IMR-90 (cell line): ENCODE measurements around the gene TGFBR2. TPM values are rescaled to one million over a fixed set of nuclear protein-coding genes. Genes with fewer than 3 reads are reported as not detected.

ENCODE experiments used
- ATAC-seq: fragments of 200-7000 bp; cut with Tn5 transposase; 2 replicates; pipeline ENCODE4 v1.9.1; 2020; ENCODE audit warnings: low read depth, mild to moderate bottlenecking, moderate library complexity
- BruUV-seq: library from RNA; stranded (reverse); fragments of 400-500 nt; replicated peaks from 2 replicates; lab custom pipeline; 2021; lab: Mats Ljungman, UMichigan
- CTCF ChIA-PET: fragments of 300-600 bp; formaldehyde crosslinking; extraction: SDS; loops from one replicate; lab custom pipeline; 2021; ENCODE audit warnings: antibody characterized with exemption; lab: Yijun Ruan, JAX
- POLR2A ChIA-PET: fragments of 300-600 bp; sonication (Branson Sonifier 250); formaldehyde crosslinking; loops from one replicate; lab custom pipeline; 2022; ENCODE audit warnings: antibody characterized with exemption; ENCODE audit not compliant: unreplicated experiment; lab: Charles Lee
- DNase-seq: peaks from one replicate; pipeline ENCODE4 v3.0.0; 2013
- H2AFZ ChIP-seq: replicated peaks from 2 replicates; pipeline ENCODE3; 2013; ENCODE audit warnings: low read length, mild to moderate bottlenecking; ENCODE audit not compliant: poor library complexity
- H2AK5ac ChIP-seq: 2 replicates; pipeline ENCODE4 v1.6.1; 2013; ENCODE audit warnings: low read depth, low read length, inconsistent platforms
- H2AK9ac ChIP-seq: replicated peaks from 2 replicates; pipeline ENCODE3; 2013; ENCODE audit warnings: mild to moderate bottlenecking, low read depth, low read length, moderate library complexity; ENCODE audit not compliant: poor library complexity
- H2BK120ac ChIP-seq: 2 replicates; pipeline ENCODE4 v1.6.1; 2013; ENCODE audit warnings: low read depth, low read length, inconsistent platforms
- H2BK15ac ChIP-seq: 3 replicates; pipeline ENCODE4 v1.6.1; 2013; ENCODE audit warnings: low read depth, low read length, inconsistent platforms
- H2BK20ac ChIP-seq: 2 replicates; pipeline ENCODE4 v1.6.1; 2013; ENCODE audit warnings: low read depth, mild to moderate bottlenecking, inconsistent platforms, low read length, moderate library complexity
- H2BK5ac ChIP-seq: 2 replicates; pipeline ENCODE4 v1.6.1; 2013; ENCODE audit warnings: mild to moderate bottlenecking, low read depth, low read length, inconsistent platforms; ENCODE audit not compliant: poor library complexity, severe bottlenecking
- H3K14ac ChIP-seq: replicated peaks from 2 replicates; pipeline ENCODE4 v1.6.1; 2013; ENCODE audit warnings: low read depth, low read length, inconsistent platforms
- H3K18ac ChIP-seq: 2 replicates; pipeline ENCODE4 v1.6.1; 2013; ENCODE audit warnings: low read depth, low read length, control low read depth
- H3K23ac ChIP-seq: 2 replicates; pipeline ENCODE4 v1.6.1; 2013; ENCODE audit warnings: low read depth, low read length, inconsistent platforms
- H3K27ac ChIP-seq: 2 replicates; pipeline ENCODE4 v1.5.1; 2013; ENCODE audit warnings: mild to moderate bottlenecking, control low read depth, low read length; ENCODE audit not compliant: insufficient read depth
- H3K27me3 ChIP-seq: 2 replicates; pipeline ENCODE4 v1.6.1; 2013; ENCODE audit warnings: low read length; ENCODE audit not compliant: control insufficient read depth, insufficient read depth
- H3K36me3 ChIP-seq: 2 replicates; pipeline ENCODE4 v1.6.1; 2013; ENCODE audit warnings: low read length, mixed read lengths; ENCODE audit not compliant: control insufficient read depth, insufficient read depth
- H3K4ac ChIP-seq: 2 replicates; pipeline ENCODE4 v1.6.1; 2013; ENCODE audit warnings: low read depth, low read length, inconsistent platforms
- H3K4me1 ChIP-seq: 2 replicates; pipeline ENCODE4 v1.6.1; 2013; ENCODE audit warnings: low read length, mixed read lengths; ENCODE audit not compliant: control insufficient read depth, insufficient read depth
- H3K4me2 ChIP-seq: 2 replicates; pipeline ENCODE4 v1.6.1; 2013; ENCODE audit warnings: low read depth, mild to moderate bottlenecking, control low read depth, low read length, moderate library complexity
- H3K4me3 ChIP-seq: 2 replicates; pipeline ENCODE4 v1.5.1; 2013; ENCODE audit warnings: low read depth, mild to moderate bottlenecking, control low read depth, low read length, moderate library complexity; ENCODE audit not compliant: insufficient read depth
- H3K56ac ChIP-seq: 2 replicates; pipeline ENCODE4 v1.6.1; 2013; ENCODE audit warnings: low read length, inconsistent platforms; ENCODE audit not compliant: insufficient read depth; ENCODE audit errors: extremely low read depth
- H3K79me1 ChIP-seq, 2 experiments: 2 replicates each; pipeline ENCODE4 v1.6.1; 2013; ENCODE audit warnings: low read length in 2 of 2, inconsistent platforms in 1 of 2, low read depth in 1 of 2
- H3K9ac ChIP-seq: 2 replicates; pipeline ENCODE4 v1.6.1; 2013; ENCODE audit warnings: low read depth, low read length, control low read depth
- H3K9me1 ChIP-seq: 2 replicates; pipeline ENCODE4 v1.6.1; 2013; ENCODE audit warnings: low read length, inconsistent platforms; ENCODE audit not compliant: insufficient read depth
- H3K9me3 ChIP-seq: 2 replicates; pipeline ENCODE4 v1.6.1; 2013; ENCODE audit warnings: low read length; ENCODE audit not compliant: control insufficient read depth, insufficient read depth
- H4K20me1 ChIP-seq: 2 replicates; pipeline ENCODE4 v1.6.1; 2013; ENCODE audit warnings: low read length, inconsistent platforms; ENCODE audit not compliant: insufficient read depth
- H4K5ac ChIP-seq: 2 replicates; pipeline ENCODE4 v1.6.1; 2013; ENCODE audit warnings: mild to moderate bottlenecking, low read depth, low read length, control low read depth
- H4K8ac ChIP-seq, 2 experiments: 2 replicates each; pipeline ENCODE4 v1.6.1; 2013; ENCODE audit warnings: low read depth in 2 of 2, low read length in 2 of 2, control low read depth in 1 of 2, inconsistent platforms in 1 of 2
- H4K91ac ChIP-seq: 2 replicates; pipeline ENCODE4 v1.6.1; 2013; ENCODE audit warnings: low read depth, low read length, inconsistent platforms; ENCODE audit not compliant: insufficient read depth
- CEBPB ChIP-seq: IDR thresholded peaks from 2 replicates; pipeline ENCODE4 v1.6.1; 2012; ENCODE audit warnings: low read depth, low read length, improper control_type of control experiment
- CTCF ChIP-seq: conservative IDR thresholded peaks from 2 replicates; pipeline ENCODE4 v1.5.1; 2012; ENCODE audit warnings: mild to moderate bottlenecking, low read depth, low read length, improper control_type of control experiment
- FOS ChIP-seq: fragments of 150-350 bp; IDR thresholded peaks from 2 replicates; pipeline ENCODE4 v1.6.1; 2016; ENCODE audit warnings: low read depth, low read length
- MAFK ChIP-seq: IDR thresholded peaks from 2 replicates; pipeline ENCODE4 v1.6.1; 2012; ENCODE audit warnings: low read depth, low read length, improper control_type of control experiment
- MAZ ChIP-seq: IDR thresholded peaks from 2 replicates; pipeline ENCODE4 v1.6.1; 2012; ENCODE audit warnings: low read depth, mild to moderate bottlenecking, low read length, improper control_type of control experiment, moderate library complexity, borderline replicate concordance
- MXI1 ChIP-seq: IDR thresholded peaks from 2 replicates; pipeline ENCODE4 v1.6.1; 2012; ENCODE audit warnings: low read depth, mild to moderate bottlenecking, low read length, moderate library complexity, borderline replicate concordance
- NFE2L2 ChIP-seq: fragments of 150-350 bp; IDR thresholded peaks from 2 replicates; pipeline ENCODE4 v1.6.1; 2016; ENCODE audit warnings: low read depth, mild to moderate bottlenecking, low read length
- POLR2A ChIP-seq: IDR thresholded peaks from 2 replicates; pipeline ENCODE4 v1.6.1; 2012; ENCODE audit warnings: mild to moderate bottlenecking, low read depth, low read length
- RAD21 ChIP-seq: IDR thresholded peaks from 2 replicates; pipeline ENCODE4 v1.6.1; 2012; ENCODE audit warnings: low read length, improper control_type of control experiment
- RFX5 ChIP-seq: IDR thresholded peaks from 2 replicates; pipeline ENCODE4 v1.8.0; 2012; ENCODE audit warnings: low read depth, mild to moderate bottlenecking, low read length, moderate library complexity
- SMC3 ChIP-seq: fragments of 150-350 bp; IDR thresholded peaks from 2 replicates; pipeline ENCODE4 v1.6.1; 2016; ENCODE audit warnings: low read depth, mild to moderate bottlenecking, antibody characterized with exemption, low read length, moderate library complexity
- USF2 ChIP-seq: fragments of 150-350 bp; IDR thresholded peaks from 2 replicates; pipeline ENCODE4 v1.6.1; 2017; ENCODE audit warnings: mild to moderate bottlenecking, antibody characterized with exemption, low read length, low read depth
- WGBS, 2 experiments: methylation state at CpG; one replicate each; pipeline versions ENCODE4 v1.1.5 to v1.1.7; 2013; ENCODE audit warnings: missing lambda C conversion rate in 2 of 2; ENCODE audit not compliant: insufficient read length in 1 of 2; ENCODE audit errors: extremely low coverage in 2 of 2; 5-methylcytosine and 5-hydroxymethylcytosine counted together
- dilution Hi-C: fragments of 300-500 bp; cut with HindIII; formaldehyde crosslinking; loops from one replicate; pipeline ENCODE4 v1.14.3; 2018; ENCODE audit warnings: low sequenced_read_pairs; ENCODE audit not compliant: unreplicated experiment
- in situ Hi-C: fragments of 300-500 bp; cut with MboI; formaldehyde crosslinking; loops from 3 replicates; pipeline ENCODE4 v1.14.3; 2019; ENCODE audit warnings: low sequenced_read_pairs, inconsistent platforms, mixed read lengths
- intact Hi-C: fragments of 100-400 bp; cut with micrococcal nuclease; formaldehyde crosslinking; loops from 2 replicates; pipeline ENCODE4 v1.10.0; 2022
- polyA plus RNA-seq, 3 experiments: library from polyadenylated mRNA; depleted of rRNA; stranded (reverse); fragments of >200 nt; gene quantifications; 2 replicates each; pipeline ENCODE4 v1.2.3, GENCODE V29; 2012; ENCODE audit warnings: low replicate concordance in 1 of 3
- total RNA-seq: library from RNA; depleted of rRNA; stranded (reverse); fragments of >200 nt; gene quantifications from 2 replicates; pipeline ENCODE4 v1.2.3, GENCODE V29; 2012

The TGFBR2 gene
- total and polyA plus RNA-seq, 2 of the 4 experiments (the other 2 are of a cell fraction), result 63.7 to 87.5 TPM

- Histone ChIP-seq H3K56ac (no peak overlapping the region), H3K4ac (peak overlapping the region; percentile 19; the same call in 1 of the 2 replicates), H3K4me1 (peaks cover 2% of the 10 kb centered on the region; the same call in 1 of the 2 replicates), H3K9ac (no peak overlapping the region), H3K4me3 (no peak overlapping the region), H3K36me3 (peaks cover 12% of the 10 kb centered on the region), H3K23ac (no peak overlapping the region), H3K4me2 (no peak overlapping the region), H2BK15ac (no peak overlapping the region), H4K91ac (no peak overlapping the region), H2BK120ac (no peak overlapping the region), H2AFZ (no peak overlapping the region), H2BK5ac (no peak overlapping the region), H3K79me1 (peaks cover 32 to 60% of the 10 kb centered on the region in 2 experiments), H3K27ac (no peak overlapping the region), H3K27me3 (no peaks in the 10 kb centered on the region), H4K20me1 (no peaks in the 10 kb centered on the region), H3K9me1 (peaks cover 10% of the 10 kb centered on the region), H3K9me3 (no peaks in the 10 kb centered on the region), H2AK9ac (no peak overlapping the region), H2AK5ac (no peak overlapping the region), H3K18ac (no peak overlapping the region), H4K5ac (no peak overlapping the region), H2BK20ac (no peak overlapping the region), H4K8ac (no peak overlapping the region), H3K14ac (peak overlapping the region; percentile 14; the same call in 1 of the 2 replicates)
- in situ Hi-C loops, result no loop called here
- TF ChIP-seq MXI1 (no peak), SMC3 (no peak), USF2 (no peak), RFX5 (no peak), CTCF (no peak), FOS (no peak), CEBPB (no peak), NFE2L2 (no peak), POLR2A (no peak), RAD21 (no peak), MAZ (no peak), MAFK (no peak)
- POLR2A ChIA-PET, result no interaction called here
- CTCF ChIA-PET, result no interaction called here
- no TSS peak for BruUV-seq
- intact Hi-C loops, result no loop called here
- DNase-seq (no peak), ATAC-seq (no peak)
- dilution Hi-C loops, result no loop called here
- no CpG with 5 or more reads among the region's 2 CpGs for WGBS, 2 experiments
These were observed 59.1 kb downstream of the TGFBR2 start for GRCh38 chr3:30665539-30665938.
